GM21723 (cell line): Measurements from ENCODE around the gene CXCL13.
"Not testable (repeated sequence)": the region's sequence is repeated elsewhere in the genome, so short reads cannot be mapped to it uniquely, and the experiment has no call there.

Source experiments
- ATAC-seq: cut with Tn5 transposase; IDR thresholded peaks from one replicate; pipeline ENCODE4 v1.9.1; 2021; ENCODE audit warnings: mild to moderate bottlenecking, moderate library complexity; ENCODE audit not compliant: unreplicated experiment

Gene CXCL13

GRCh38 chr4:77652237-77652897 lies 46.7 kb downstream of the CXCL13 start:
- no peak for ATAC-seq

DNA sequence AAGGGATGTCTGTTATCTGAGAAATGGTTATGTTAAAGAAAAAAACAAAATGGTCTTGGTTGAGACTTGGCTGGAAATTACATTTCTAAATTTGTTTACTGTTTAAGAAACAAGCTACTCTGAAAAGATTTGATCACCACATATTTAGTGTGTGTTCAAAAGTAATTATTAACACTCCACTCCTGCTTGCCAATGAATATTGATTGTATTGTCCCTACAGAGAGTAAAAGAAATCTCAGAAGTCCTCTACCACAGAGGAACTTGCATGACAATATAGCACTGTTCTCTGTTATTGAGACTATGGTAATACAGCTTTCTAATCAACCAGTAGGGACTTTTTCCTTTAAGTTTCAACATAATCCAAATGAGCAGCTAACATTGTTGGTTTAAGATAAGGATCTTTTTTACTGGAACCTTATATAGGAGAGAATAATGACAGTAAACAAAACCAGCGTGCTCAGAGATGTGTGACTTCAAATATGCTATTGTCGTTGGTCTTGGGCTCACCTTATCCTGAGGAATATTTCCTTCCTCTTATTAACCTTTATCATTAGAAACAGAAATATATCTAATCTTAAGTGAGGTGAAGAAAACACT lies 47.6 kb downstream of the CXCL13 start:
- ATAC-seq, result no peak

DNA sequence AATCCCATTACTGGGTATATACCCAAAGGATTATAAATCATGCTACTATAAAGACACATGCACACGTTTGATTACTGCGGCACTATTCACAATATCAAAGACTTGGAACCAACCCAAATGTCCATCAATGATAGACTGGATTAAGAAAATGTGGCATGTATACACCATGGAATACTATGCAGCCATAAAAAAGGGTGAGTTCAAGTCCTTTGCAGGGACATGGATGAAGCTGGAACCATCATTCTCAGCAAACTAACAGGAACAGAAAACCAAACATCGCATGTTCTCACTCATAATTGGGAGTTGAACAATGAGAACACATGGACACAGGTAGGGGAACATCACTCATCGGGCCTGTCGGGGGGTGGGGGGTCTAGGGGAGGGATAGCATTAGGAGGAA lies 54.7 kb downstream of the CXCL13 start:
- ATAC-seq, result not testable (repeated sequence)
